ENCODE measurements around the gene TMEM214. TPM values are rescaled to one million over a fixed set of nuclear protein-coding genes. Genes with fewer than 3 reads are reported as not detected.

The TMEM214 gene
- total RNA-seq (2014; rRNA removed), result 60.0 and 61.4 TPM in 2 replicates
- polyA plus RNA-seq (2012), result 81.6 TPM

- peak; percentile 81 for DNase-seq (ENCODE audit: low read depth)
These were observed at the start of gene TMEM214 for GRCh38 chr2:27032495-27033252. Gene TMEM214, plus strand, starts transcription at chr2:27032965. Its CDS starts 51 bp downstream, at chr2:27033016.

GRCh38 chr2:26983746-26984145, 49.0 kb upstream of the TMEM214 start:
- DNase-seq (ENCODE audit: low read depth), result no peak

- DNase-seq (ENCODE audit: low read depth), result no peak
These were observed 47.0 kb upstream of the TMEM214 start for GRCh38 chr2:26985807-26986206.

GRCh38 chr2:26986576-26986975, 46.2 kb upstream of the TMEM214 start:
- DNase-seq (ENCODE audit: low read depth), result no peak

GRCh38 chr2:26988058-26988860, 44.5 kb upstream of the TMEM214 start:
- peak; percentile 64 for DNase-seq (ENCODE audit: low read depth)

- DNase-seq (ENCODE audit: low read depth), result no peak
These were observed 43.6 kb upstream of the TMEM214 start for GRCh38 chr2:26989156-26989555.

- no peak for DNase-seq (ENCODE audit: low read depth)
These were observed 41.0 kb upstream of the TMEM214 start for GRCh38 chr2:26991717-26992116.

GRCh38 chr2:26993768-26994167, 39.0 kb upstream of the TMEM214 start:
- DNase-seq (ENCODE audit: low read depth), result no peak

GRCh38 chr2:26994983-26995382, 37.8 kb upstream of the TMEM214 start:
- DNase-seq (ENCODE audit: low read depth), result no peak

- no peak for DNase-seq (ENCODE audit: low read depth)
These were observed 35.4 kb upstream of the TMEM214 start for GRCh38 chr2:26997394-26997793.

GRCh38 chr2:26998323-26998722, 34.4 kb upstream of the TMEM214 start:
- DNase-seq (ENCODE audit: low read depth), result no peak

- DNase-seq (ENCODE audit: low read depth), result no peak
These were observed 32.5 kb upstream of the TMEM214 start for GRCh38 chr2:27000228-27000627.

- DNase-seq (ENCODE audit: low read depth), result no peak
These were observed 31.8 kb upstream of the TMEM214 start for GRCh38 chr2:27000995-27001394.

GRCh38 chr2:27001950-27002349, 30.8 kb upstream of the TMEM214 start:
- no peak for DNase-seq (ENCODE audit: low read depth)

- no peak for DNase-seq (ENCODE audit: low read depth)
These were observed 29.8 kb upstream of the TMEM214 start for GRCh38 chr2:27003007-27003406.

GRCh38 chr2:27003857-27004256, 28.9 kb upstream of the TMEM214 start:
- DNase-seq (ENCODE audit: low read depth), result peak; percentile 22

- DNase-seq (ENCODE audit: low read depth), result no peak
These were observed 26.0 kb upstream of the TMEM214 start for GRCh38 chr2:27006602-27007415.

- DNase-seq (ENCODE audit: low read depth), result no peak
These were observed 25.1 kb upstream of the TMEM214 start for GRCh38 chr2:27007416-27008374.

GRCh38 chr2:27008678-27009077, 24.1 kb upstream of the TMEM214 start:
- DNase-seq (ENCODE audit: low read depth), result no peak

- no peak for DNase-seq (ENCODE audit: low read depth)
These were observed 23.7 kb upstream of the TMEM214 start for GRCh38 chr2:27009083-27009482.

- DNase-seq (ENCODE audit: low read depth), result no peak
These were observed 23.0 kb upstream of the TMEM214 start for GRCh38 chr2:27009716-27010115.

All from LHCN-M2 (cell line).